Osteoblast (primary cell): ENCODE results near the gene OTC. TPM values are rescaled to one million over a fixed set of nuclear protein-coding genes. Genes with fewer than 3 reads are reported as not detected.

Experiments
- DNase-seq: peaks from one replicate; pipeline ENCODE4 v3.0.0; 2011; ENCODE audit warnings: low spot score, mixed read lengths; ENCODE audit not compliant: insufficient read length; ENCODE audit errors: missing footprints
- H2AFZ ChIP-seq: 2 replicates; pipeline ENCODE4 v1.6.0; 2011; ENCODE audit warnings: mild to moderate bottlenecking, low read length
- H3K27ac ChIP-seq: 2 replicates; pipeline ENCODE4 v1.5.1; 2011; ENCODE audit warnings: mild to moderate bottlenecking, low read depth, low read length, moderate library complexity
- H3K27me3 ChIP-seq: 2 replicates; pipeline ENCODE4 v1.6.0; 2012; ENCODE audit warnings: mild to moderate bottlenecking, control low read depth, inconsistent platforms, low read length, moderate library complexity; ENCODE audit not compliant: insufficient read depth
- H3K36me3 ChIP-seq: 2 replicates; pipeline ENCODE4 v1.5.1; 2011; ENCODE audit warnings: mild to moderate bottlenecking, low read length, control low read depth, moderate library complexity; ENCODE audit not compliant: insufficient read depth
- H3K4me1 ChIP-seq: 2 replicates; pipeline ENCODE4 v1.5.1; 2011; ENCODE audit warnings: mild to moderate bottlenecking, low read length, control low read depth, moderate library complexity; ENCODE audit not compliant: insufficient read depth
- H3K4me2 ChIP-seq: 2 replicates; pipeline ENCODE4 v1.6.0; 2011; ENCODE audit warnings: mild to moderate bottlenecking, low read length; ENCODE audit not compliant: insufficient read depth
- H3K4me3 ChIP-seq: fragments of 200-600 bp; sonication (generic); 3 replicates; pipeline ENCODE4 v1.5.1; 2012; ENCODE audit warnings: mild to moderate bottlenecking, low read length, inconsistent platforms; ENCODE audit not compliant: insufficient read depth
- H3K79me2 ChIP-seq: 2 replicates; pipeline ENCODE4 v1.6.0; 2012; ENCODE audit warnings: mild to moderate bottlenecking, low read length, control low read depth, inconsistent platforms; ENCODE audit not compliant: insufficient read depth
- H3K9me3 ChIP-seq: 2 replicates; pipeline ENCODE4 v1.5.1; 2011; ENCODE audit warnings: low read depth, low read length, control low read depth
- H4K20me1 ChIP-seq: 2 replicates; pipeline ENCODE4 v1.6.0; 2012; ENCODE audit warnings: mild to moderate bottlenecking, low read length, control low read depth; ENCODE audit not compliant: insufficient read depth
- total RNA-seq: library from RNA; depleted of rRNA; stranded (reverse); fragments of >200 nt; gene quantifications from 2 replicates; pipeline ENCODE4 v1.2.3, GENCODE V29; 2012
- TF ChIP-seq, protein P1 (sequence below): IDR thresholded peaks from 2 replicates; pipeline ENCODE4 v1.5.1; 2011; ENCODE audit warnings: mild to moderate bottlenecking, low read depth, low read length, moderate library complexity; ENCODE audit errors: extremely low read depth

The OTC gene
- total RNA-seq, 1 donor: not detected

DNA sequence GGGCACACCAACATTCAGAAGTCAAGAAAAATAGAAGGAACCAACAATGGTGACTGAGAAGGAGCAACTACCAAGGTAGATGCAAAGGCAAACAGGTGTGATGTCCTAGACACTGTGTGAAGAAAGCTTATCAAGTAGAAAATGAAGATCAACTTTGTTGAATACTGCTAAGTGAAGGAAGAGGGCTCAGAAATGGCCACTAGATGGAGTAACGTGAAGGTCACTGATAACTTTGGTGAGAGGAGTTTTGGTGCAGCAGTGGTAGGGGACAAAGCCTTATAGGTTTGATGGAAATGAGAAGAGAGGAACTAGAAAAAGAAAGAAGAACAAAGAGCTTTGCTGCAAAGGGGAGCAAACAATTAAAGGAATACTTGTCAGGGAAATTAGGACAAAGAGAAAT lies 23.5 kb downstream of the OTC start:
- no peaks in the 10 kb centered on the region for H3K79me2 ChIP-seq
- no peak overlapping the region for H3K4me2 ChIP-seq
- H3K9me3 ChIP-seq: no peaks in the 10 kb centered on the region
- no peak overlapping the region for H3K27ac ChIP-seq
- H4K20me1 ChIP-seq: no peaks in the 10 kb centered on the region
- no peaks in the 10 kb centered on the region for H3K36me3 ChIP-seq
- H2AFZ ChIP-seq: no peak overlapping the region
- peaks cover 4% of the 10 kb centered on the region for H3K27me3 ChIP-seq
- DNase-seq: no peak
- TF ChIP-seq, protein P1, sequence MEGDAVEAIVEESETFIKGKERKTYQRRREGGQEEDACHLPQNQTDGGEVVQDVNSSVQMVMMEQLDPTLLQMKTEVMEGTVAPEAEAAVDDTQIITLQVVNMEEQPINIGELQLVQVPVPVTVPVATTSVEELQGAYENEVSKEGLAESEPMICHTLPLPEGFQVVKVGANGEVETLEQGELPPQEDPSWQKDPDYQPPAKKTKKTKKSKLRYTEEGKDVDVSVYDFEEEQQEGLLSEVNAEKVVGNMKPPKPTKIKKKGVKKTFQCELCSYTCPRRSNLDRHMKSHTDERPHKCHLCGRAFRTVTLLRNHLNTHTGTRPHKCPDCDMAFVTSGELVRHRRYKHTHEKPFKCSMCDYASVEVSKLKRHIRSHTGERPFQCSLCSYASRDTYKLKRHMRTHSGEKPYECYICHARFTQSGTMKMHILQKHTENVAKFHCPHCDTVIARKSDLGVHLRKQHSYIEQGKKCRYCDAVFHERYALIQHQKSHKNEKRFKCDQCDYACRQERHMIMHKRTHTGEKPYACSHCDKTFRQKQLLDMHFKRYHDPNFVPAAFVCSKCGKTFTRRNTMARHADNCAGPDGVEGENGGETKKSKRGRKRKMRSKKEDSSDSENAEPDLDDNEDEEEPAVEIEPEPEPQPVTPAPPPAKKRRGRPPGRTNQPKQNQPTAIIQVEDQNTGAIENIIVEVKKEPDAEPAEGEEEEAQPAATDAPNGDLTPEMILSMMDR: peak; percentile 53
- H3K4me1 ChIP-seq: no peaks in the 10 kb centered on the region
- no peak overlapping the region for H3K4me3 ChIP-seq

DNA sequence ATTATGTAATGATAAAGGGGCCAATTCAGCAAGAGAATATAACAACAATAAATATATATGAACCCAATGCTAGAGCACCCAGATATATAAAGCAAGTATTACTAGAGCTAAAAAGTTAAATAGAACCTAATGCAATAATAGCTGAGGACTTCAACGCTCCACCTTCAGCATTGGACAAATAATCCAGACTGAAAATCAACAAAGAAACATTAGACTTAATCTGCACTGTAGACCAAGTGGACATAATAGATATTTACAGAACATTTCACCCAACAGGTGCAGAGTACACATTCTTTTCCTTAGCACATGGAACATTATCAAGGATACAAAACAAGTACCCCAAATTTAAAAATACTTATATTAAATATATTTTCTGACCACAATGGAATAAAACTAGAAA lies 24.3 kb downstream of the OTC start:
- no peaks in the 10 kb centered on the region for H3K79me2 ChIP-seq
- no peaks in the 10 kb centered on the region for H3K4me1 ChIP-seq
- H3K36me3 ChIP-seq: no peaks in the 10 kb centered on the region
- no peak overlapping the region for H2AFZ ChIP-seq
- TF ChIP-seq, protein P1: no peak
- no peak overlapping the region for H3K4me3 ChIP-seq
- no peaks in the 10 kb centered on the region for H3K9me3 ChIP-seq
- H3K4me2 ChIP-seq: no peak overlapping the region
- no peaks in the 10 kb centered on the region for H4K20me1 ChIP-seq
- DNase-seq: no peak
- H3K27me3 ChIP-seq: peaks cover 4% of the 10 kb centered on the region
- no peak overlapping the region for H3K27ac ChIP-seq

DNA sequence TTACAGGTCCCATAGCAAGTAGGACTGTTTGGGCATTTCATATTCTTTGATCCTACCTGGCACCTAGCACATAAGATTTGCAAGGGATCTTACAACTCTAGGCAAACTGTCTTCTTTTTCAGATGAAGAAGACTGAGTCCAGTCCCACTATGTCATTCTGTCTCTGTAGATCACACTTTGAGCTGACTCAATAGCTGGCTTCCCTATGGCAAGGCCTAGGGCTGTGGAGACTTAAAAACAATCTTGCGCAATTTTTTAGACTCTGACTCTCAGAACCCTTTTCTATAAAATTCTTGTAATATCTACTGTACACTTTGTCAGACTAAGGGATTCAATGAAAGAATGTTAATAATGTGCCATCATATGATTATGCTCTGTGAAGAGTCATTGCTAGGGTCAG lies 26.7 kb downstream of the OTC start:
- TF ChIP-seq, protein P1: no peak
- DNase-seq: peak; percentile 37

DNA sequence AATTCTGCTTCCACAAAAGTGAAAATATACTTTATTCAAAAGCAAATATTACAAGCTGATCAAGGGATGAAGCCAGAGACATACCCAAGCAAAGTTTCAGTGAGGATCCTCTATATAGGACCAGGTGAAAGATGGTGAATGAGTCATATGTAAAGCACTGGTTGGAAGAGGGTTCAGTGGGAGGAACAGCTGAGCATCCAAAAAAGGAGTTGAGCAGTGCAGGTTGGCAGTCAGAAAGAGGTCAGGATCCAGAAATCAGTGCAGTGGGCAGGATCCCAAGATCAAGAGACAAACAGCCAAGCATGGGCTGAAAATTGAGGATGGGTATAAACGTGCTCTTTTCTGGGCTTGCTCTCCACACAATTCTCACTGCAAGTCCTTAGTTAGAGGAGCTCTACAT lies 30.3 kb downstream of the OTC start:
- no peaks in the 10 kb centered on the region for H3K36me3 ChIP-seq
- H4K20me1 ChIP-seq: no peaks in the 10 kb centered on the region
- no peaks in the 10 kb centered on the region for H3K79me2 ChIP-seq
- H2AFZ ChIP-seq: no peak overlapping the region
- H3K9me3 ChIP-seq: no peaks in the 10 kb centered on the region
- DNase-seq: no peak
- H3K4me1 ChIP-seq: no peaks in the 10 kb centered on the region
- no peak overlapping the region for H3K27ac ChIP-seq
- no peak overlapping the region for H3K4me3 ChIP-seq
- TF ChIP-seq, protein P1: no peak
- no peak overlapping the region for H3K4me2 ChIP-seq
- no peaks in the 10 kb centered on the region for H3K27me3 ChIP-seq

More for the DNA sequence above, 26.7 kb downstream of the OTC start:
- Histone ChIP-seq H3K4me1 (no peaks in the 10 kb centered on the region), H3K79me2 (no peaks in the 10 kb centered on the region), H3K4me2 (no peak overlapping the region), H3K27me3 (peaks cover 4% of the 10 kb centered on the region), H3K9me3 (no peaks in the 10 kb centered on the region), H3K27ac (no peak overlapping the region), H3K4me3 (no peak overlapping the region), H2AFZ (no peak overlapping the region), H3K36me3 (no peaks in the 10 kb centered on the region), H4K20me1 (no peaks in the 10 kb centered on the region)
